SK-N-SH treated with all-trans-retinoic acid at 6 μM for 48 hours (cell line): ENCODE results near the gene BABAM2.

ENCODE experiments used
- ATAC-seq: fragments of 200-7000 bp; cut with Tn5 transposase; 3 replicates; pipeline ENCODE4 v1.9.1; 2020; ENCODE audit warnings: mild to moderate bottlenecking, moderate library complexity
- ARNTL ChIP-seq: fragments of 450-650 bp; formaldehyde crosslinking; IDR thresholded peaks from 2 replicates; pipeline ENCODE4 v1.5.0; 2020; ENCODE audit warnings: low read depth, mild to moderate bottlenecking, moderate library complexity, borderline replicate concordance
- CSDC2 ChIP-seq: fragments of 250-450 bp; sonication (Bioruptor Pico); IDR thresholded peaks from 2 replicates; pipeline ENCODE4 v1.5.0; 2020; ENCODE audit warnings: mild to moderate bottlenecking, moderate library complexity
- ESRRG ChIP-seq: fragments of 250-450 bp; sonication (Bioruptor Pico); IDR thresholded peaks from 2 replicates; pipeline ENCODE4 v1.6.1; 2021; ENCODE audit warnings: mild to moderate bottlenecking
- GLIS3 ChIP-seq: fragments of 250-450 bp; sonication (Bioruptor Pico); IDR thresholded peaks from 2 replicates; pipeline ENCODE4 v1.5.0; 2020; ENCODE audit warnings: mild to moderate bottlenecking, moderate library complexity
- ISL1 ChIP-seq: fragments of 250-450 bp; sonication (Bioruptor Pico); IDR thresholded peaks from 2 replicates; pipeline ENCODE4 v2.1.2; 2022; ENCODE audit warnings: mild to moderate bottlenecking, moderate library complexity
- OSR1 ChIP-seq: fragments of 250-450 bp; sonication (Bioruptor Pico); IDR thresholded peaks from 2 replicates; pipeline ENCODE4 v1.8.0; 2022; ENCODE audit warnings: moderate library complexity, mild to moderate bottlenecking, inconsistent platforms
- POU6F1 ChIP-seq: fragments of 250-450 bp; sonication (Bioruptor Pico); IDR thresholded peaks from 2 replicates; pipeline ENCODE4 v1.8.0; 2021; ENCODE audit warnings: low read depth, mild to moderate bottlenecking, moderate library complexity, borderline replicate concordance
- PPARA ChIP-seq: fragments of 250-450 bp; sonication (Bioruptor Pico); IDR thresholded peaks from 2 replicates; pipeline ENCODE4 v1.5.0; 2020; ENCODE audit warnings: mild to moderate bottlenecking, borderline replicate concordance
- RARB ChIP-seq: fragments of 250-450 bp; sonication (Bioruptor Pico); IDR thresholded peaks from 2 replicates; pipeline ENCODE4 v1.8.0; 2021; ENCODE audit warnings: mild to moderate bottlenecking, moderate library complexity
- SNAI2 ChIP-seq: fragments of 250-450 bp; sonication (Bioruptor Pico); IDR thresholded peaks from 2 replicates; pipeline ENCODE4 v1.5.0; 2020; ENCODE audit warnings: mild to moderate bottlenecking, moderate library complexity
- TCF4 ChIP-seq: fragments of 250-450 bp; sonication (Bioruptor Pico); IDR thresholded peaks from 2 replicates; pipeline ENCODE4 v1.8.0; 2021; ENCODE audit warnings: mild to moderate bottlenecking, moderate library complexity, borderline replicate concordance
- TOX ChIP-seq: fragments of 250-450 bp; sonication (Bioruptor Pico); IDR thresholded peaks from 2 replicates; pipeline ENCODE4 v1.8.0; 2021; ENCODE audit warnings: mild to moderate bottlenecking, moderate library complexity, borderline replicate concordance
- TSHZ2 ChIP-seq: fragments of 250-450 bp; sonication (Bioruptor Pico); IDR thresholded peaks from 2 replicates; pipeline ENCODE4 v1.5.0; 2020; ENCODE audit warnings: mild to moderate bottlenecking, moderate library complexity
- ZFP3 ChIP-seq: fragments of 250-450 bp; sonication (Bioruptor Pico); IDR thresholded peaks from 2 replicates; pipeline ENCODE4 v1.5.0; 2020; ENCODE audit warnings: mild to moderate bottlenecking, moderate library complexity
- ZFP30 ChIP-seq: fragments of 450-650 bp; formaldehyde crosslinking; IDR thresholded peaks from 2 replicates; pipeline ENCODE4 v1.5.0; 2022; ENCODE audit warnings: mild to moderate bottlenecking, moderate library complexity
- ZNF565 ChIP-seq: fragments of 450-650 bp; formaldehyde crosslinking; conservative IDR thresholded peaks from 2 replicates; pipeline ENCODE4 v1.5.0; 2020; ENCODE audit warnings: low read depth, mild to moderate bottlenecking, moderate library complexity
- ZNF70 ChIP-seq: fragments of 450-650 bp; formaldehyde crosslinking; IDR thresholded peaks from 2 replicates; pipeline ENCODE4 v1.5.0; 2020; ENCODE audit warnings: mild to moderate bottlenecking, moderate library complexity
- ZNF8 ChIP-seq: fragments of 450-650 bp; formaldehyde crosslinking; IDR thresholded peaks from 2 replicates; pipeline ENCODE4 v1.5.0; 2020; ENCODE audit warnings: mild to moderate bottlenecking, moderate library complexity
- TF ChIP-seq, protein P1 (sequence below): fragments of 250-450 bp; sonication (Bioruptor Pico); IDR thresholded peaks from 2 replicates; pipeline ENCODE4 v1.5.1; 2020; ENCODE audit warnings: low read depth, mild to moderate bottlenecking, moderate library complexity
- TF ChIP-seq, protein P2 (sequence below): fragments of 250-450 bp; sonication (Bioruptor Pico); IDR thresholded peaks from 2 replicates; pipeline ENCODE4 v1.5.1; 2021; ENCODE audit warnings: mild to moderate bottlenecking, moderate library complexity
- TF ChIP-seq, protein P3 (sequence below): fragments of 250-450 bp; sonication (Bioruptor Pico); IDR thresholded peaks from 2 replicates; pipeline ENCODE4 v1.8.0; 2020; ENCODE audit warnings: mild to moderate bottlenecking, moderate library complexity, borderline replicate concordance

BABAM2 gene

DNA sequence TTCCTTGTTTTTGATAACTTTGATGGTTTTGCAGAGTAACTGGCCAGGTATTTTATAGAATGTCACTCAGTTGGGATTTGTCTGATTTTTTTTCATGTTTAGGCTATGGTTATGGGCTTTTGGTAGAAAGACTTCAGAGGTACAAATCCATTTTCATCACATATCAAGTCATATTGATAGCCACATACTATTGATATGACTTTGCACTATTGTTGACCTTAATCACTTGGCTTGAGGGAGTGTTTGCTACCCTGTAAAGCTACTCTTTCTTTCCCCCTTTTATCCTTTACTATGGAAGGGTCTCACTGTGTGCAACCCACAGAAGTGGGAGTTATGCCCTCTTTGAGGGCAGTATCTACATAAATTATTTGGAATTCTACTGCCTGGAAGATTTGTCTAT, 109.8 kb downstream of the BABAM2 start (continued):
- TF ChIP-seq, protein P1, sequence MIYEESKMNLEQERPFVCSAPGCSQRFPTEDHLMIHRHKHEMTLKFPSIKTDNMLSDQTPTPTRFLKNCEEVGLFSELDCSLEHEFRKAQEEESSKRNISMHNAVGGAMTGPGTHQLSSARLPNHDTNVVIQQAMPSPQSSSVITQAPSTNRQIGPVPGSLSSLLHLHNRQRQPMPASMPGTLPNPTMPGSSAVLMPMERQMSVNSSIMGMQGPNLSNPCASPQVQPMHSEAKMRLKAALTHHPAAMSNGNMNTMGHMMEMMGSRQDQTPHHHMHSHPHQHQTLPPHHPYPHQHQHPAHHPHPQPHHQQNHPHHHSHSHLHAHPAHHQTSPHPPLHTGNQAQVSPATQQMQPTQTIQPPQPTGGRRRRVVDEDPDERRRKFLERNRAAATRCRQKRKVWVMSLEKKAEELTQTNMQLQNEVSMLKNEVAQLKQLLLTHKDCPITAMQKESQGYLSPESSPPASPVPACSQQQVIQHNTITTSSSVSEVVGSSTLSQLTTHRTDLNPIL (CRISPR knock-in tag) = no peak
- TF ChIP-seq OSR1 (CRISPR knock-in tag) = no peak
- no peak for TF ChIP-seq CSDC2 (CRISPR knock-in tag)
- TF ChIP-seq, protein P2, sequence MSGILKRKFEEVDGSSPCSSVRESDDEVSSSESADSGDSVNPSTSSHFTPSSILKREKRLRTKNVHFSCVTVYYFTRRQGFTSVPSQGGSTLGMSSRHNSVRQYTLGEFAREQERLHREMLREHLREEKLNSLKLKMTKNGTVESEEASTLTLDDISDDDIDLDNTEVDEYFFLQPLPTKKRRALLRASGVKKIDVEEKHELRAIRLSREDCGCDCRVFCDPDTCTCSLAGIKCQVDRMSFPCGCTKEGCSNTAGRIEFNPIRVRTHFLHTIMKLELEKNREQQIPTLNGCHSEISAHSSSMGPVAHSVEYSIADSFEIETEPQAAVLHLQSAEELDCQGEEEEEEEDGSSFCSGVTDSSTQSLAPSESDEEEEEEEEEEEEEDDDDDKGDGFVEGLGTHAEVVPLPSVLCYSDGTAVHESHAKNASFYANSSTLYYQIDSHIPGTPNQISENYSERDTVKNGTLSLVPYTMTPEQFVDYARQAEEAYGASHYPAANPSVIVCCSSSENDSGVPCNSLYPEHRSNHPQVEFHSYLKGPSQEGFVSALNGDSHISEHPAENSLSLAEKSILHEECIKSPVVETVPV (CRISPR knock-in tag) = no peak

DNA sequence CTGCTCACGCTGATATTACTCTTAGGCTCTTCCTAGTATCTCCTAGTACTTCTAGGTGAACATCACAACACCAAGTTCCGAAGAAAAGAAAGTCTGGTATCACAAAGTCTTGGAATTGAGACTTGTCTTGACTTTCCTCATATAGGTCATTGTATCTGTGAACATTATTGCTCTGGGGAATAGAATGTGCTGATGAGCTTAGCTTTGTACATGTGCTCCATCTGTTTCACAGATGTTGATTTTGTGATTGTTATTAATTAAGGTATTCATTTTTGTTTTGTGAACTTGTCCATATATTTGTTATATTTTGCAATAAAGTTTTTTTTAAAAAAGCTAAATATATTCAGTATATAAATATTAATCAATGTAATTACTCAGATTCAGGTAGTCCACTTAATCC, 111.7 kb downstream of the BABAM2 start:
- TF ChIP-seq CSDC2 (CRISPR knock-in tag) (no peak), TOX (no peak), OSR1 (CRISPR knock-in tag) (no peak), GLIS3 (no peak), SNAI2 (CRISPR knock-in tag) (no peak), ISL1 (no peak), RARB (CRISPR knock-in tag) (no peak), ZNF8 (no peak), ESRRG (no peak), PPARA (CRISPR knock-in tag) (no peak), POU6F1 (CRISPR knock-in tag) (no peak), ZFP3 (no peak), TSHZ2 (CRISPR knock-in tag) (no peak), ZNF565 (CRISPR knock-in tag) (no peak), ZFP30 (CRISPR knock-in tag) (no peak)
- TF ChIP-seq, protein P1 (CRISPR knock-in tag) = no peak
- TF ChIP-seq, all 23 proteins: peak for 0
- ATAC-seq = no peak

GRCh38 chr2:28004086-28004485, 113.6 kb downstream of the BABAM2 start:
- peak; percentile 84 for ATAC-seq
- TF ChIP-seq POU6F1 (CRISPR knock-in tag) (no peak), RARB (CRISPR knock-in tag) (no peak), ZNF565 (CRISPR knock-in tag) (no peak), ZNF70 (CRISPR knock-in tag) (no peak), OSR1 (CRISPR knock-in tag) (no peak)

- ATAC-seq = no peak
- TF ChIP-seq TCF4 (CRISPR knock-in tag) (no peak), GLIS3 (no peak), ESRRG (no peak), ZFP3 (no peak), SNAI2 (CRISPR knock-in tag) (no peak), POU6F1 (CRISPR knock-in tag) (no peak), ARNTL (CRISPR knock-in tag) (no peak), RARB (CRISPR knock-in tag) (no peak), OSR1 (CRISPR knock-in tag) (no peak)
- TF ChIP-seq, protein P3, sequence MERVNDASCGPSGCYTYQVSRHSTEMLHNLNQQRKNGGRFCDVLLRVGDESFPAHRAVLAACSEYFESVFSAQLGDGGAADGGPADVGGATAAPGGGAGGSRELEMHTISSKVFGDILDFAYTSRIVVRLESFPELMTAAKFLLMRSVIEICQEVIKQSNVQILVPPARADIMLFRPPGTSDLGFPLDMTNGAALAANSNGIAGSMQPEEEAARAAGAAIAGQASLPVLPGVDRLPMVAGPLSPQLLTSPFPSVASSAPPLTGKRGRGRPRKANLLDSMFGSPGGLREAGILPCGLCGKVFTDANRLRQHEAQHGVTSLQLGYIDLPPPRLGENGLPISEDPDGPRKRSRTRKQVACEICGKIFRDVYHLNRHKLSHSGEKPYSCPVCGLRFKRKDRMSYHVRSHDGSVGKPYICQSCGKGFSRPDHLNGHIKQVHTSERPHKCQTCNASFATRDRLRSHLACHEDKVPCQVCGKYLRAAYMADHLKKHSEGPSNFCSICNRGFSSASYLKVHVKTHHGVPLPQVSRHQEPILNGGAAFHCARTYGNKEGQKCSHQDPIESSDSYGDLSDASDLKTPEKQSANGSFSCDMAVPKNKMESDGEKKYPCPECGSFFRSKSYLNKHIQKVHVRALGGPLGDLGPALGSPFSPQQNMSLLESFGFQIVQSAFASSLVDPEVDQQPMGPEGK (CRISPR knock-in tag) = no peak
Observed at GRCh38 chr2:28009732-28010131, 119.2 kb downstream of the BABAM2 start.
